ENCODE results near the gene KRT6B. TPM values are rescaled to one million over a fixed set of nuclear protein-coding genes. Genes with fewer than 3 reads are reported as not detected.

Gene KRT6B
- total RNA-seq, 1 donor: not detected

DNA sequence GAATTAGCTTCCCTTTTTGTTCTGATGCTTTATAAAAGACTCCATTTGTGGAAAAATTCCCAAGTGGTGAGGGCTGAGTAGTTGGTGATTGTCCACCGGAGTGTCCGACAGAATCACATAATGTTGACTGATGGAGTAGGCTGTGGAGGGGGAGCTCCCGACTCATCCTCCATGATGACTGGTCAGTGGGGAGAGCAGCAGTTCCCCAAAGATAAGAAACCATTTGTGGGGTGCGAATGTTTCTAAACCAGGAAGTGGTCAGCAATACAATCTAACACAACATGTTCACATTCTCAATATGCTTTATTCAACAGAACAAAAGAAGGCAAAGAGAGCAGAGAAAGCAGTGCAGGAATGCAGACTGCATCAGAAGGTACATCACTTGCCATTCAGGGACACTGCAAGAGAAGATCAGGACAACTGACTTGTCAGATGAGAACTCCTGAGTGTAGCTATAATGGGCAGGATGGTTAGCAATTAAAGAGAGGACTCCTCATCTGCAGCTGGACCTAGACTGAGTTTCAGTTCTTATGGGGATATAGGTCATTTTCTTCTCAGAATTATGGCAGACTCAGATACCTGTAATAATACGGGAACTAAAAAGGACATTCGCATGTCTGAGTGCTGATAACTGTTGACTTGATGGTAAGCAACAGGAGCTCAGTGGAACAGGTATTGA, 5.4 kb downstream of the KRT6B start:
- no peaks in the 10 kb centered on the region for H3K4me1 ChIP-seq (ENCODE audit: insufficient read depth, low read length)
- H3K9me3 ChIP-seq (ENCODE audit: low read depth, low read length): no peaks in the 10 kb centered on the region

DNA sequence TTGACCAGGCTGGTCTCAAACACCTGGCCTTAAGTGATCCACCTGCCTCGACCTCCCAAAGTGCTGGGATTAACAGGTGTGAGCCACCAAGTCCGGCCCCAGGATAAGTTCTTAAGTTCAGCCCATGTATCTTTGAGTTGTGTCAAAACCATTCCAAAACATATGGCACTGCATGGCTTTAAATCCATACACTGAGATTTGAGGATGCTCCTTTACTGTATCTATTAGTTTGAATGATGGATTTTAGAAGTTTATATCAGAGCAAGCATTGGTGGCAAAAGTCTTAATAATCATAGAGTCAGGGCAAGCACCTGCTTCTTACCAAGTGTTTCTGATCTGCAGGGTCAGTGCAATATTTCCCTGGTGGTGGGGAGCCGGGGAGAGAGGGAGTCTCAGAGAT, 6.1 kb downstream of the KRT6B start:
- no peaks in the 10 kb centered on the region for H3K9me3 ChIP-seq (ENCODE audit: low read depth, low read length)
- H3K27me3 ChIP-seq (ENCODE audit: insufficient read depth, low read length): peaks cover 3% of the 10 kb centered on the region
- no peak overlapping the region for H3K4me3 ChIP-seq (ENCODE audit: low read length)
- no peaks in the 10 kb centered on the region for H3K4me1 ChIP-seq (ENCODE audit: insufficient read depth, low read length)

More for the DNA sequence above, 5.4 kb downstream of the KRT6B start:
- Histone ChIP-seq H3K4me3 (ENCODE audit: low read length) (no peak overlapping the region), H3K27me3 (ENCODE audit: insufficient read depth, low read length) (peaks cover 3% of the 10 kb centered on the region)

GRCh38 chr12:52444647-52445595, 7.0 kb downstream of the KRT6B start:
- Histone ChIP-seq H3K27me3 (ENCODE audit: insufficient read depth, low read length) (peaks cover 3% of the 10 kb centered on the region), H3K9me3 (ENCODE audit: low read depth, low read length) (no peaks in the 10 kb centered on the region), H3K4me1 (ENCODE audit: insufficient read depth, low read length) (no peaks in the 10 kb centered on the region)

DNA sequence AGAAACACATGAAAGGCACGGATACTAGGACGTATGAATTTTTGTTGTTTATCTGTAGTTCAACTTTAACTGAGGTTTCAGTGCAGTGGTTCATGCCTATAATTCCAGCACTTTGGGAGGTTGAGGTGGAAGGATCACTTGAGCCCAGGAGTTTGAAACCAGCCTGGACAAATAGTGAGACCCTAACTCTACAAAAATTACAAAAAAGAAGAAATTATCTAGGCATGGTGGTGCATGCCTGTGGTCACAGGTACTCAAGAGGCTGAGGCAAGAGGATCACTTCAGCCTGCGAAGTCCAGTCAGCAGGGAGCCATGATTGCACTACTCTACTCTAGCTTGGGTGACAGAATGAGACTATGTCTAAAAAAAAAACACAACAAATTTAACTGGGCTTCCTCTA, 8.0 kb downstream of the KRT6B start:
- no peak overlapping the region for H3K4me3 ChIP-seq (ENCODE audit: low read length)
- H3K4me1 ChIP-seq (ENCODE audit: insufficient read depth, low read length): no peaks in the 10 kb centered on the region
- no peaks in the 10 kb centered on the region for H3K9me3 ChIP-seq (ENCODE audit: low read depth, low read length)
- H3K27me3 ChIP-seq (ENCODE audit: insufficient read depth, low read length): peaks cover 3% of the 10 kb centered on the region

More at GRCh38 chr12:52444647-52445595, 7.0 kb downstream of the KRT6B start:
- no peak overlapping the region for H3K4me3 ChIP-seq (ENCODE audit: low read length)

- Histone ChIP-seq H3K4me1 (ENCODE audit: insufficient read depth, low read length) (no peaks in the 10 kb centered on the region), H3K4me3 (ENCODE audit: low read length) (no peak overlapping the region), H3K27me3 (ENCODE audit: insufficient read depth, low read length) (peaks cover 3% of the 10 kb centered on the region), H3K9me3 (ENCODE audit: low read depth, low read length) (no peaks in the 10 kb centered on the region)
Measured at GRCh38 chr12:52442600-52443061, 9.3 kb downstream of the KRT6B start.

- H3K27me3 ChIP-seq (ENCODE audit: insufficient read depth, low read length): peaks cover 3% of the 10 kb centered on the region
- H3K9me3 ChIP-seq (ENCODE audit: low read depth, low read length): no peaks in the 10 kb centered on the region
- H3K4me3 ChIP-seq (ENCODE audit: low read length): no peak overlapping the region
- H3K4me1 ChIP-seq (ENCODE audit: insufficient read depth, low read length): no peaks in the 10 kb centered on the region
Measured at GRCh38 chr12:52441320-52441911, 10.5 kb downstream of the KRT6B start.

DNA sequence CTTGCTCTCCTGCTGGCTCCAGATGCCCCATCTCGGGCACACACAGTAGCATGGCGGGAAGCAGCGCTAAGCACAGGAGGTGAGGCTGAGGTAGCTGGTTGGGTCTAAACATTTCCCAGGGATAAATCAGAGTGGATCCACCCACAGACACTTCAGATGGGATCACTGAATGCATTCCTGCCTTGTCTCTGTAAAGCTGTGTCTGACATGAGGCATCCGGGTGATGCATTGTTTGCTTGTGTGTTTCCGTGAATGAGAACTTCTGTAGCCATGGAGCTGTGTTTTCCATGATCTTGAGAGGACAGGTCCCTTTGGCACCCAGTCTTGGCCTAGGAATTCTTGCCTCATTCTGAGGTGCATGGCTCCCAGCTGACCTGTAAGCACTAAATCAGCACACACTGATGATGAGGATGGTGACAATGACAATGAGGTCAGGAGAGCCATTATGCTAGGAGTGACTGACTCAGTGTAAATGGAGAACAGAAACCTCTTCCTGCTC, 11.1 kb downstream of the KRT6B start:
- no peaks in the 10 kb centered on the region for H3K9me3 ChIP-seq (ENCODE audit: low read depth, low read length)
- H3K4me3 ChIP-seq (ENCODE audit: low read length): no peak overlapping the region
- peaks cover 3% of the 10 kb centered on the region for H3K27me3 ChIP-seq (ENCODE audit: insufficient read depth, low read length)
- no peaks in the 10 kb centered on the region for H3K4me1 ChIP-seq (ENCODE audit: insufficient read depth, low read length)

DNA sequence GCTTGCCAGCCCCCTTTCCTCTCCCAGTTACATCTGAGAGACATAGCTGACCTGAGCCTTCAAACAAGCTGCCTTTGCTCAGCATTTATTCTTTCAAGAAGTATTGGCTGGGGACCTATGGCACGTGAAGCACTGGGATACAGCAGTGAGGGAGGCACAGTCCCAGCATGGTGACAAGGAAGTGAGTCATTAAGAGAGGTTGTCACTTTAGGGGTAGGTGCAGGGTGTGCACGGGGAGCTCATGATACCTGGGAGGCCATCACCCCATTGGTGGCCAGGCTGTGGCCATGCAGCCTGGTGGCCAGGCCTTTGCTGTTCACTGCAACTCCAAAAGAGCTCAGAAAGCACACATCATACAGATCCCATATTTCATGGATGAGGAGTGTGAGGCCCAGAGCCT, 12.1 kb downstream of the KRT6B start:
- H3K9me3 ChIP-seq (ENCODE audit: low read depth, low read length): no peaks in the 10 kb centered on the region
- H3K4me3 ChIP-seq (ENCODE audit: low read length): no peak overlapping the region
- peaks cover 3% of the 10 kb centered on the region for H3K27me3 ChIP-seq (ENCODE audit: insufficient read depth, low read length)
- H3K4me1 ChIP-seq (ENCODE audit: insufficient read depth, low read length): no peaks in the 10 kb centered on the region

- Histone ChIP-seq H3K27me3 (ENCODE audit: insufficient read depth, low read length) (peaks cover 3% of the 10 kb centered on the region), H3K4me1 (ENCODE audit: insufficient read depth, low read length) (no peaks in the 10 kb centered on the region), H3K9me3 (ENCODE audit: low read depth, low read length) (no peaks in the 10 kb centered on the region), H3K4me3 (ENCODE audit: low read length) (no peak overlapping the region)
Measured at GRCh38 chr12:52439420-52439819, 12.5 kb downstream of the KRT6B start.

GRCh38 chr12:52438305-52439301, 13.3 kb downstream of the KRT6B start:
- H3K27me3 ChIP-seq (ENCODE audit: insufficient read depth, low read length): peaks cover 3% of the 10 kb centered on the region
- H3K9me3 ChIP-seq (ENCODE audit: low read depth, low read length): no peaks in the 10 kb centered on the region
- H3K4me1 ChIP-seq (ENCODE audit: insufficient read depth, low read length): no peaks in the 10 kb centered on the region
- H3K4me3 ChIP-seq (ENCODE audit: low read length): no peak overlapping the region

GRCh38 chr12:52437508-52437907, 14.4 kb downstream of the KRT6B start:
- no peaks in the 10 kb centered on the region for H3K9me3 ChIP-seq (ENCODE audit: low read depth, low read length)
- no peak overlapping the region for H3K4me3 ChIP-seq (ENCODE audit: low read length)
- no peaks in the 10 kb centered on the region for H3K4me1 ChIP-seq (ENCODE audit: insufficient read depth, low read length)
- H3K27me3 ChIP-seq (ENCODE audit: insufficient read depth, low read length): no peaks in the 10 kb centered on the region

DNA sequence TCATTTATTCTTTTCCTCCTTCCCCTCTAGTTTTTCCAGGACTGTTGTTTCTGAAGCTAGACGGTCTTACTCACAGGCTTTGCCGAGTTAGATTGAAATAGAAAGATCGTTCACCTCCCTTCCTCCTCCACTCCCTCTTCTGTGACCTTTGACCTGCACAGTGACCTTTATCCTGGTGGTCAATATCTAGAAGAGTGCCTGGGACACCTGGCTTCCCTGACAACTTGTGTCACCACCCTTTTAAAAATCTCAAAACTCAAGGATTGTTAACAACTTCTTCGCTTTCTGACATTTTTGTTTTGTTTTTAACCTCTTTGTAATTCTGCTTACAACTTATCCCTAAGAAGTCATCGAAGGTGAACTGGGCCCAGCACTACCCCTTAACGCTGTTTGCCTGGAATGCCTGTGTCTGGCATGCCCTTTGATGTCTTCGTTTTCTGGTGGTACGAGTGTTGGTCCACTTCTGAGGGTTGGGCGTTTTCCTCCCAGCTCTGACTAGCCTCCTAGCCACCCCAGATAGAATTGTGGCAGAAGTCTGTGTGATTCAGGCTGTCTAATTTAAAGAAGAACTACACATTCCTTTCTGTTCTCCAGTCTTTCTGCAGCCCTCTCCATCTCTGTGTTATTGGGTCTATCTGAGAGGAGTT, 15.0 kb downstream of the KRT6B start:
- Histone ChIP-seq H3K4me3 (ENCODE audit: low read length) (no peak overlapping the region), H3K27me3 (ENCODE audit: insufficient read depth, low read length) (no peaks in the 10 kb centered on the region), H3K4me1 (ENCODE audit: insufficient read depth, low read length) (no peaks in the 10 kb centered on the region), H3K9me3 (ENCODE audit: low read depth, low read length) (no peaks in the 10 kb centered on the region)

GRCh38 chr12:52436000-52436827, 15.7 kb downstream of the KRT6B start:
- Histone ChIP-seq H3K9me3 (ENCODE audit: low read depth, low read length) (no peaks in the 10 kb centered on the region), H3K4me1 (ENCODE audit: insufficient read depth, low read length) (no peaks in the 10 kb centered on the region), H3K4me3 (ENCODE audit: low read length) (no peak overlapping the region), H3K27me3 (ENCODE audit: insufficient read depth, low read length) (no peaks in the 10 kb centered on the region)

All from mononuclear cell (primary cell).